BLaER1 (cell line): Measurements from ENCODE around the gene SEPTIN12.

Experiments used
- H3K27ac ChIP-seq: shearing (Covaris generic); formaldehyde crosslinking; 2 replicates; pipeline ENCODE4 v1.8.1; 2022
- H3K27me3 ChIP-seq: shearing (Covaris generic); formaldehyde crosslinking; 2 replicates; pipeline ENCODE4 v1.8.1; 2022
- H3K36me3 ChIP-seq: shearing (Covaris generic); formaldehyde crosslinking; 2 replicates; pipeline ENCODE4 v1.8.1; 2022
- H3K4me1 ChIP-seq: shearing (Covaris generic); formaldehyde crosslinking; 2 replicates; pipeline ENCODE4 v1.8.1; 2022
- H3K4me2 ChIP-seq: shearing (Covaris generic); formaldehyde crosslinking; 2 replicates; pipeline ENCODE4 v1.8.1; 2022
- H3K4me3 ChIP-seq: shearing (Covaris generic); formaldehyde crosslinking; 2 replicates; pipeline ENCODE4 v1.8.1; 2022
- H3K9ac ChIP-seq: shearing (Covaris generic); formaldehyde crosslinking; 2 replicates; pipeline ENCODE4 v1.8.1; 2022
- H3K9me3 ChIP-seq: shearing (Covaris generic); formaldehyde crosslinking; 2 replicates; pipeline ENCODE4 v1.8.1; 2022
- H4K20me1 ChIP-seq: shearing (Covaris generic); formaldehyde crosslinking; 2 replicates; pipeline ENCODE4 v1.8.1; 2022
- Cebpa-rat ChIP-seq: shearing (Covaris generic); IDR thresholded peaks from 2 replicates; pipeline ENCODE4 v1.8.1; 2022

Gene SEPTIN12

GRCh38 chr16:4825196-4825595, 37.1 kb upstream of the SEPTIN12 start:
- peaks cover 100% of the 10 kb centered on the region for H3K36me3 ChIP-seq
- H3K27me3 ChIP-seq, result no peaks in the 10 kb centered on the region
- H3K4me3 ChIP-seq, result no peak overlapping the region
- H4K20me1 ChIP-seq, result peaks cover 65% of the 10 kb centered on the region
- H3K9me3 ChIP-seq, result no peaks in the 10 kb centered on the region
- TF ChIP-seq Cebpa-rat, result no peak
- no peak overlapping the region for H3K9ac ChIP-seq
- H3K4me1 ChIP-seq, result peaks cover 14% of the 10 kb centered on the region
- H3K27ac ChIP-seq, result no peak overlapping the region
- H3K4me2 ChIP-seq, result no peak overlapping the region

- no peaks in the 10 kb centered on the region for H3K27me3 ChIP-seq
- H3K4me3 ChIP-seq, result no peak overlapping the region
- H3K4me2 ChIP-seq, result no peak overlapping the region
- H3K9ac ChIP-seq, result no peak overlapping the region
- H3K27ac ChIP-seq, result no peak overlapping the region
- peaks cover 100% of the 10 kb centered on the region for H3K36me3 ChIP-seq
- H3K4me1 ChIP-seq, result peaks cover 14% of the 10 kb centered on the region
- H4K20me1 ChIP-seq, result peaks cover 41% of the 10 kb centered on the region
- H3K9me3 ChIP-seq, result no peaks in the 10 kb centered on the region
- no peak for TF ChIP-seq Cebpa-rat
Measured at GRCh38 chr16:4820652-4821051, 32.5 kb upstream of the SEPTIN12 start.

DNA sequence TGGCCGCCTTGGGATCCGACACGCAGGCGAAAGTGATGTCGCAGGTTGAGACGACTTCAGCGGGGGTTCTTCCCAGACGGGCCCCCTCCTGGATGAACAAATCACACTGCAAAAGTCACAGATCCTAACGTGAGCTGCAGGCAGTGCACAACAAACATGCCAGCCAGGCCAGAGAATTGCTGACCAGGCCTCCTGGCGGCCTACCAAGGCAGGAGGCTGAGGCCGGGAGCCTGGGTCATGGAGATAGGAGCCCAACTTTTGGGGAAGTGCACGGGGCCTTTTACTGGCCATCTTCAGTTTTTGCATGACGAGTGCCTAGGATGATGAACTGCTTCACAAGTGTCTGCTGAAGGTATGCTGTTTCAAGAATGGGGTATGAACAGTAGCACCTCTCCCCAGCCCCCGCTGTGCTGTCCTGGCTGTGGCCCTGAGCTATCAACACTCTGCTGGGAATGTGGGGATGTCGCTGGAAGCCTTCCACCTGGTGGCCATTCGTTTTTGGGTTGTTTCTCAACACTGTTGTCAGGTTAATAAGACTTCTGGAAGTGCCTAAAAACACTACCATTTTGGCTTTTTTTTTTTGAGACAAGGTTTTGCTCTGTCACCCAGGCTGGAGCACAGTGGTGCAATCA, 26.5 kb upstream of the SEPTIN12 start:
- no peak overlapping the region for H3K4me3 ChIP-seq
- no peak for TF ChIP-seq Cebpa-rat
- H3K27ac ChIP-seq, result no peak overlapping the region
- peaks cover 99% of the 10 kb centered on the region for H3K36me3 ChIP-seq
- H3K9ac ChIP-seq, result no peak overlapping the region
- H4K20me1 ChIP-seq, result peaks cover 29% of the 10 kb centered on the region
- H3K4me2 ChIP-seq, result no peak overlapping the region
- H3K4me1 ChIP-seq, result no peaks in the 10 kb centered on the region
- H3K9me3 ChIP-seq, result no peaks in the 10 kb centered on the region
- H3K27me3 ChIP-seq, result no peaks in the 10 kb centered on the region

- TF ChIP-seq Cebpa-rat, result no peak
- H3K9me3 ChIP-seq, result no peaks in the 10 kb centered on the region
- H3K27me3 ChIP-seq, result no peaks in the 10 kb centered on the region
- H3K4me2 ChIP-seq, result no peak overlapping the region
- no peak overlapping the region for H3K9ac ChIP-seq
- no peaks in the 10 kb centered on the region for H3K4me1 ChIP-seq
- H3K4me3 ChIP-seq, result no peak overlapping the region
- H3K27ac ChIP-seq, result no peak overlapping the region
- peaks cover 99% of the 10 kb centered on the region for H3K36me3 ChIP-seq
- peaks cover 23% of the 10 kb centered on the region for H4K20me1 ChIP-seq
Measured at GRCh38 chr16:4814046-4814445, 25.9 kb upstream of the SEPTIN12 start.

DNA sequence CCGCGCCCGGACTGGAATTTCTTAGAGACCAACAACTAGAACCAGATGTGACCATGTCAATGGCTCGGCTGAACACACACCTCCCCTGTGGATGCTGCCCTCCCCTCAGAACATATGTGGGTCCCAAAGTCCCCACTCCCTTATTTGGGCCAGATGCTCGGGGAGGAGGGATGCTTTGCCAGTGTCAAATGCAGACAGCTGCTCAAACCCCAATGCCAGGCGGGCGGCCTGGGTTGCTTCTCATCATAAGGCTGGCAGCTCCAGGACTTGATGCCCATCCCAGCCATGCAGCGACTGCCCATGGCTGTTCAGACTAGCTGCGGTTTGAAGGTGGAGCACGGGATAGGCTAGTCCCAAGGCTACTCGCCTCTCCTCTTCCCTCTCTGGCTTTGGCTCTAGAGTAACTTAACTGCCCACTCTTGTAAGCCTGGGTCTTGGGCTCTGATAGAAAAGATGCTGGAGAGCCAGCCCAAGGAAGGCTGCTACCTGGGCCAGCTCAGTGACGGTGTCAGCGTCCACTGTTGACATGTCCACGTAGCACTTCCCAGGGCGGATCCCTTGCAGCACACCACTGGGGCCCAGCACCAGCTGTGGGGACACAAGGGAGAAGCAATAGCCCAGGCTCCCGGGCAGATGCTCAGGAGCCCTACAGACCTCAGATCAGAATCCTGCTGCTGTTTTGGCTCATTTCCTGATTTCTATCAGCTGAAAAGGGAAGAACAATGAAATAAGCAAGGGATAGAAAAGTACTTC, 25.3 kb upstream of the SEPTIN12 start:
- no peaks in the 10 kb centered on the region for H3K4me1 ChIP-seq
- peaks cover 22% of the 10 kb centered on the region for H4K20me1 ChIP-seq
- H3K9ac ChIP-seq, result no peak overlapping the region
- peaks cover 99% of the 10 kb centered on the region for H3K36me3 ChIP-seq
- H3K27ac ChIP-seq, result no peak overlapping the region
- TF ChIP-seq Cebpa-rat, result no peak
- H3K27me3 ChIP-seq, result no peaks in the 10 kb centered on the region
- no peak overlapping the region for H3K4me3 ChIP-seq
- no peak overlapping the region for H3K4me2 ChIP-seq
- no peaks in the 10 kb centered on the region for H3K9me3 ChIP-seq

DNA sequence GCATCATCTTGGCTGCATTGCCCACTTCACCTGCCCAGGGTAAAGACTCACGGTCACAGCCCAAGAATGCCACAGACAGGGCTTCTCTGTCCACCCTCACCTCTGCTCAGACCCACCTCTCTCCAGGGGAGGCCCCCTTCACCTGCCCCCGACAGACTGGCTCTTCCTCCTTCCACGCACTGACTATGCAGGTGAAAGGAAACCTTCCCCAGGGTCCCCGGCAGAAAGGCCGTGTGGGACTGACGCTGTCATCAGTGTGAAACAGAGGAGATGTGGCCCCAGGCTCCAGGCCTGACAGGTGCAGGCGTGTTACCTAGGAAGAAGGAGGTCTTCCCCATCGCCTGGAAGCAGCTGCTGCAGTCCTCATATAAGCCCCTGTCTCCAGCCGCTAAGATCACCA, 23.6 kb upstream of the SEPTIN12 start:
- H3K9ac ChIP-seq, result no peak overlapping the region
- no peaks in the 10 kb centered on the region for H3K4me1 ChIP-seq
- no peak overlapping the region for H3K27ac ChIP-seq
- no peak for TF ChIP-seq Cebpa-rat
- H3K27me3 ChIP-seq, result no peaks in the 10 kb centered on the region
- no peaks in the 10 kb centered on the region for H3K9me3 ChIP-seq
- peaks cover 22% of the 10 kb centered on the region for H4K20me1 ChIP-seq
- no peak overlapping the region for H3K4me3 ChIP-seq
- H3K36me3 ChIP-seq, result peaks cover 99% of the 10 kb centered on the region
- H3K4me2 ChIP-seq, result no peak overlapping the region

DNA sequence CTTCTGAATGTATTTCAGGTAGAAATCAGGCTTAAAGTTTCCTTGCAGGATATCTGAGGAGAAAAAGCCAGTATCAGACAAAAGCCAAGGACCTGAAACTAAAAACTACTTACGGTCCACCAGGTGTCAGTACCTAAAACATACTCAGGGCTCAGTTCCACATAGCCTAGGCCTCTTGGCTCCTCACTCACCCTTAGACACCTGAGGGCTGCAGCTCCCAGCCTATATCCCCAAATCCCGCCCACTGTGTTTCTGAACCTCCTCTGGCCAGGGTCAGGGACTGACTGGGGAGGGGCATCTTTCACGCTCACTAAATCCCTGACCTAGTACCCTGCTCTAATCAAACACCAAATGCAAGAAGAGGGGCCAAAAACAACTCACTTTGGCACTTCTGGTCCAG, 23.1 kb upstream of the SEPTIN12 start:
- H3K36me3 ChIP-seq, result peaks cover 99% of the 10 kb centered on the region
- H3K27me3 ChIP-seq, result no peaks in the 10 kb centered on the region
- H3K4me2 ChIP-seq, result no peak overlapping the region
- TF ChIP-seq Cebpa-rat, result no peak
- no peak overlapping the region for H3K27ac ChIP-seq
- peaks cover 25% of the 10 kb centered on the region for H4K20me1 ChIP-seq
- H3K4me1 ChIP-seq, result no peaks in the 10 kb centered on the region
- no peaks in the 10 kb centered on the region for H3K9me3 ChIP-seq
- no peak overlapping the region for H3K4me3 ChIP-seq
- no peak overlapping the region for H3K9ac ChIP-seq

DNA sequence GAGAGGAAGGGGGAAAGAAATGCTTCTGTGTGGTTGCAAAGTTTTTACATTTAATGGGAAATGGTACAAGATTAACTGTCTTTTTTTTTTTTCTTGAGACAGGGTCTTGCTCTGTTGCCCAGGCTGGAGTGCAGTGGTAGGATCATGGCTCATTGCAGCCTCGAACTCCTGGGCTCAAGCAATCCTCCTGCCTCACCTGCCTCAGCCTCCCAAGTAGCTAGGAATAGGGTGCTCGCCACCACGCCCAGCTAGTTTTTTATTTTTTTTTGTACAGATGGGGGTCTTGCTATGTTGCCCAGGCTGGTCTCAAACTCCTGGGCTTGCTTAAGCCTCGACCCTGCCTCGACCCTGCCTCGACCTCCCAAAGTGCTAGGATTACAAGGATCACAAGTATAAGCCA, 18.1 kb upstream of the SEPTIN12 start:
- Histone ChIP-seq H3K4me2 (no peak overlapping the region), H3K4me3 (no peak overlapping the region), H4K20me1 (peaks cover 25% of the 10 kb centered on the region; the same call in 1 of the 2 replicates), H3K36me3 (peaks cover 75% of the 10 kb centered on the region), H3K27ac (no peak overlapping the region), H3K9me3 (no peaks in the 10 kb centered on the region), H3K9ac (no peak overlapping the region), H3K4me1 (peaks cover 16% of the 10 kb centered on the region), H3K27me3 (no peaks in the 10 kb centered on the region)
- TF ChIP-seq Cebpa-rat, result no peak

DNA sequence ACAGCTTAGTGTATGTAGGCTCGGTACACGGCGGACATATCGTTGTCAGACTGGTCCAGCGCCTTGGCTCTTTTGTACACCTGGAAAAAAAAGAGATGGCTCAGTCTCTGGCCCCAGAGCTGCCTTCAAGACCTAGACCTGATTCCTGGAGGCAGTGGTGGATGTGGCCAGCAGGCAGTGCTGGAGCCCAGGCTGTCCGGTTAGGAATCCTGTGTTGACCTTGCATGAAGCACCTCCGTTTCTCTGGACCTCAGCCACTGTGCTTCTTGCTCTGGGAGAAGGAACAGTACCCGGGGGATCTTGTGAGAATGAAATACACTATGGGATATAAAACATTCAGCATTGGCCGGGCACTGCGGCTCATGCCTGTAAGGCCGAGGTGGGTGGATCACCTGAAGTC, 17.1 kb upstream of the SEPTIN12 start:
- Histone ChIP-seq H3K36me3 (peaks cover 66% of the 10 kb centered on the region), H3K9ac (no peak overlapping the region), H3K4me2 (no peak overlapping the region), H3K9me3 (no peaks in the 10 kb centered on the region), H4K20me1 (peaks cover 22% of the 10 kb centered on the region; the same call in 1 of the 2 replicates), H3K27me3 (no peaks in the 10 kb centered on the region), H3K4me3 (no peak overlapping the region), H3K4me1 (peaks cover 27% of the 10 kb centered on the region), H3K27ac (no peak overlapping the region)
- TF ChIP-seq Cebpa-rat, result no peak

DNA sequence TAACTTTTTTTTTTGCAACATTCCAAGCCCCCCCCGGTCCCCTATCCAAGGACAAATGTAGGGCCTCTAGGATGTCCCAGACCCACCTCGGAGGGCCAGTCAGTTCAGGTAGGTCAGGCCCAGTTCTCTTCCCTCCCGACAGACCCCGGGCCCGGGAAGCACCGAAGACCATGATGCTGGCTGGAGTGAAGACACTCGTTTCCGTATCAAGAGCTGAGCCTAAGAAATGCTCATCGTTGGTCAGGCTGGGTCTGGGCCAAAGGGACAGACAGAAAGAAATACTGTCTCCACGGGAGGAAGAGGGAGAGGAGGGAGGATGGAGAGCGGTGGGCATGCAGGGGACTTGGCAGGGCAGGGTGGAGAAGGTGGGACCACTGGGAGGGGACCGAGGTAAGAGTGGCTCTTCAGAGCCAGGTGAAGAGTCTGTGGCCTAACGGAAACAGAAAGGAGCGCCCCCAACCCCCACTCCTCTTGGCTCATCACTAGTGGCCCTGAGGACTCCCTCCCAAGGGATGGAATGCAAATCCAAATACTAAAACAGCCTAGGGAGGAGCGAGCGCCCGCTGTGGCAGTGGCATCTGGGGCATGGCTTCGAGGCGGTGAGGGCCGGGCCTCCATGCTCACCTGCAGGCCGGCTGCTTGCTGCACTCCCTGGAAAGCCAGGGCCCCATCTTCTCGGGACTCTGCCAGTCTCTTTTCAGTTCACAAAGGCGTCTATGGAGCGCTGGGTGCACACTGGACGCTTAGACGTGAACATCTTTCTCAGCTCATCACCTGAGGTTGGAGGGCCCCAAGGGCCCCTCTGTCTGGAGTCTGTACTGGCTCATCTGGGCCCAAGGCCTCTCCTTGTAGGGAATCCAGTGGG, 16.0 kb upstream of the SEPTIN12 start:
- TF ChIP-seq Cebpa-rat, result no peak
- Histone ChIP-seq H3K27me3 (no peaks in the 10 kb centered on the region), H3K4me1 (peaks cover 38% of the 10 kb centered on the region), H3K9ac (no peak overlapping the region), H3K27ac (no peak overlapping the region), H3K9me3 (no peaks in the 10 kb centered on the region), H3K4me2 (no peak overlapping the region), H4K20me1 (peaks cover 22% of the 10 kb centered on the region; the same call in 1 of the 2 replicates), H3K36me3 (peaks cover 58% of the 10 kb centered on the region), H3K4me3 (no peak overlapping the region)
